SU-DHL-6 (cell line): Measurements from ENCODE around the gene SYTL3.

Source experiments
- EZH2phosphoT487 ChIP-seq: fragments of 200-600 bp; sonication (generic), shearing (Covaris generic); conservative IDR thresholded peaks from 2 replicates; pipeline ENCODE4 v1.6.1; 2018; ENCODE audit warnings: mild to moderate bottlenecking, antibody characterized with exemption, low read length, moderate library complexity, mixed read lengths
- TF ChIP-seq, protein P1 (sequence below): fragments of 200-600 bp; sonication (generic); IDR thresholded peaks from one replicate; pipeline ENCODE4 v1.5.1; 2017; ENCODE audit warnings: antibody characterized with exemption, mild to moderate bottlenecking, low read length, moderate library complexity; ENCODE audit not compliant: insufficient read depth, poor library complexity, severe bottlenecking

DNA sequence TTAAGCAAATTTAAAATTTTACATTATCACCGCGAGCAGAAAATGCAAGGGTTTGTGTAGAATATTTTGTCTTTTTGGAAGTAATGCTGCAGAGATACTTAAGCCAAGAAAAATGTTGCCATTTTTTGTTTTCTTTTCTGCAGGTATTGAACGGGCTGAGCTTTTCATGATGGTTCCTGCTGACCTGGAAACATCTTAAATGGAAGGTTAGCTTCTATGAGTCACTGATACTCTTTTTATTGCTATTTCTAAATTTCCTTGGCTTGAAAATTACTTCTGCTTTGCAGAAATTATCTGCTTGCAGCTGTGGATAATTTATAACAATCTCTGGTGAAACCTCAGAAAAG lies 12.7 kb downstream of the SYTL3 start:
- TF ChIP-seq, protein P1, sequence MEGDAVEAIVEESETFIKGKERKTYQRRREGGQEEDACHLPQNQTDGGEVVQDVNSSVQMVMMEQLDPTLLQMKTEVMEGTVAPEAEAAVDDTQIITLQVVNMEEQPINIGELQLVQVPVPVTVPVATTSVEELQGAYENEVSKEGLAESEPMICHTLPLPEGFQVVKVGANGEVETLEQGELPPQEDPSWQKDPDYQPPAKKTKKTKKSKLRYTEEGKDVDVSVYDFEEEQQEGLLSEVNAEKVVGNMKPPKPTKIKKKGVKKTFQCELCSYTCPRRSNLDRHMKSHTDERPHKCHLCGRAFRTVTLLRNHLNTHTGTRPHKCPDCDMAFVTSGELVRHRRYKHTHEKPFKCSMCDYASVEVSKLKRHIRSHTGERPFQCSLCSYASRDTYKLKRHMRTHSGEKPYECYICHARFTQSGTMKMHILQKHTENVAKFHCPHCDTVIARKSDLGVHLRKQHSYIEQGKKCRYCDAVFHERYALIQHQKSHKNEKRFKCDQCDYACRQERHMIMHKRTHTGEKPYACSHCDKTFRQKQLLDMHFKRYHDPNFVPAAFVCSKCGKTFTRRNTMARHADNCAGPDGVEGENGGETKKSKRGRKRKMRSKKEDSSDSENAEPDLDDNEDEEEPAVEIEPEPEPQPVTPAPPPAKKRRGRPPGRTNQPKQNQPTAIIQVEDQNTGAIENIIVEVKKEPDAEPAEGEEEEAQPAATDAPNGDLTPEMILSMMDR: no peak
- TF ChIP-seq EZH2phosphoT487: no peak
